Neural progenitor cell (in vitro differentiated cells): ENCODE measurements around the gene OPN5.

Source experiments
- EZH2 ChIP-seq: fragments of 200-600 bp; sonication (generic); IDR thresholded peaks from 2 replicates; pipeline ENCODE4 v1.6.1; 2017; ENCODE audit warnings: antibody characterized with exemption, mild to moderate bottlenecking, moderate library complexity
- TF ChIP-seq, protein P1 (sequence below): fragments of 200-600 bp; sonication (generic); IDR thresholded peaks from 2 replicates; pipeline ENCODE4 v1.5.1; 2017; ENCODE audit warnings: antibody characterized with exemption, mild to moderate bottlenecking

DNA sequence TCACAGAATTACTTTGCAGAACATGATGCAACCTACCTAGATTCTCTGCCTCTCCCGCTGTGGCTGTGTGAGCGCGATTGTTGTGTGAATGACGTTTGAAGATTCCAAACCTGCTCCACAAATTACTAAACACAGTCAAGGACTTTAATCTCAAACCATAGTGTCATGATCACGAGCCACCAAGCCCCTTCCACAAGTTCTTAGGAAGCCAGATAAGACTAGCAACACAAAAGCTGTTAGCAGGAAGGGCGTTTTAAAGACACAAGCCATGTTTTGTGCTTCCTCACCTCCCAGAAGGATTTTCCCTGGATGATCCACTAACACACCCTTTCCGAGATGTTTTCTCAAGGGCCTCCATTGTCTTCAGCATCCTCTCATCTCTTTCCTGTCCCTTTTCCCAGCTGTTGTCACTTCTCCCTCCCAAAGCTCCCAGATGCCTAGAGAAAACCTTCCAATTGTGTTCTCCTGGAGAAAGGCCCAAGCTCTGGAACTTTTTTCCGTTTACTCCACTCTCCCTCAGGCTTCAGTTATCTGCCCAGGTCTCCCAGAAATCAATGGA is 12.8 kb downstream of the OPN5 start:
- TF ChIP-seq, protein P1, sequence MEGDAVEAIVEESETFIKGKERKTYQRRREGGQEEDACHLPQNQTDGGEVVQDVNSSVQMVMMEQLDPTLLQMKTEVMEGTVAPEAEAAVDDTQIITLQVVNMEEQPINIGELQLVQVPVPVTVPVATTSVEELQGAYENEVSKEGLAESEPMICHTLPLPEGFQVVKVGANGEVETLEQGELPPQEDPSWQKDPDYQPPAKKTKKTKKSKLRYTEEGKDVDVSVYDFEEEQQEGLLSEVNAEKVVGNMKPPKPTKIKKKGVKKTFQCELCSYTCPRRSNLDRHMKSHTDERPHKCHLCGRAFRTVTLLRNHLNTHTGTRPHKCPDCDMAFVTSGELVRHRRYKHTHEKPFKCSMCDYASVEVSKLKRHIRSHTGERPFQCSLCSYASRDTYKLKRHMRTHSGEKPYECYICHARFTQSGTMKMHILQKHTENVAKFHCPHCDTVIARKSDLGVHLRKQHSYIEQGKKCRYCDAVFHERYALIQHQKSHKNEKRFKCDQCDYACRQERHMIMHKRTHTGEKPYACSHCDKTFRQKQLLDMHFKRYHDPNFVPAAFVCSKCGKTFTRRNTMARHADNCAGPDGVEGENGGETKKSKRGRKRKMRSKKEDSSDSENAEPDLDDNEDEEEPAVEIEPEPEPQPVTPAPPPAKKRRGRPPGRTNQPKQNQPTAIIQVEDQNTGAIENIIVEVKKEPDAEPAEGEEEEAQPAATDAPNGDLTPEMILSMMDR = no peak
- no peak for TF ChIP-seq EZH2
